ENCODE results near the gene SLC44A4.

SLC44A4 gene

DNA sequence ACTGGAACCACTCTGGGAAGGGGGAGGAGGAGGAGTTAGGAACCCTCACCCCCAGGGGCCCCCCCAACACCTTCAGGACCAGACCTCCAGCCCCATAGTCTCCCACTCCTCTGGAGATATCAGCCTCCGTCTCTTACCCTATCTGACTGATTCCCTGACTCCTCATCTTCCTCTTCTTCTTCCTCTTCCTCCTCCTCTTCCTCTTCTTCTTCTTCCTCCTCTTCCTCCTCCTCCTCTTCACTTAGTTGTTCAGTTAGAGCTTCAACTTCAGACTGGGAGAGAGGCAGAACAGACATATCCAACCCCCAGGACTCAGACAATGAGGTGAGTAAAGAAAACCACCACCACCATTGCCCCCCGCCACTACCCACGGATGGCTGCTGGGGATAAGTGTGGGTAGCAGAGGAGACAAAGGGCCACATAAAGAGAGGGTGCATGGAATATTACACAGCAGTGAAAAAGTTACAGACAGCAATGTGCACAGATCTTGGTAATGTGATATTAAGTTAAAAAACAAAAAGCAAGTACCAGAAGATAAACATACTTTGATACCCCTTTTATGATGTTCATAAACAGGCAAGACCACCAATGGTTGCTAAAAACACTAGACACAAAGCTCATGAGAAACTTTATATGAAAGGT lies 10.7 kb upstream of the SLC44A4 start:
- H3K9ac ChIP-seq (ENCODE audit: low read depth in 1 of 2, low read length in 2 of 2) = no peak overlapping the region
- no peaks in the 10 kb centered on the region for H3K27me3 ChIP-seq (ENCODE audit: control insufficient read depth in 2 of 2, insufficient read depth in 2 of 2, low read length in 2 of 2)
- no peak overlapping the region for H3K4me3 ChIP-seq (ENCODE audit: low read length in 2 of 2)
- H3K27ac ChIP-seq (ENCODE audit: low read depth in 2 of 2, low read length in 2 of 2) = no peak overlapping the region
- no peaks in the 10 kb centered on the region for H3K9me3 ChIP-seq (ENCODE audit: control insufficient read depth in 2 of 2, low read length in 2 of 2)
- H3K4me1 ChIP-seq (ENCODE audit: control insufficient read depth in 2 of 2, insufficient read depth in 2 of 2, low read length in 2 of 2) = no peaks in the 10 kb centered on the region
- H3K36me3 ChIP-seq (ENCODE audit: control insufficient read depth in 2 of 2, insufficient read depth in 2 of 2, low read length in 2 of 2) = peaks cover 39 to 54% of the 10 kb centered on the region in 2 donors

DNA sequence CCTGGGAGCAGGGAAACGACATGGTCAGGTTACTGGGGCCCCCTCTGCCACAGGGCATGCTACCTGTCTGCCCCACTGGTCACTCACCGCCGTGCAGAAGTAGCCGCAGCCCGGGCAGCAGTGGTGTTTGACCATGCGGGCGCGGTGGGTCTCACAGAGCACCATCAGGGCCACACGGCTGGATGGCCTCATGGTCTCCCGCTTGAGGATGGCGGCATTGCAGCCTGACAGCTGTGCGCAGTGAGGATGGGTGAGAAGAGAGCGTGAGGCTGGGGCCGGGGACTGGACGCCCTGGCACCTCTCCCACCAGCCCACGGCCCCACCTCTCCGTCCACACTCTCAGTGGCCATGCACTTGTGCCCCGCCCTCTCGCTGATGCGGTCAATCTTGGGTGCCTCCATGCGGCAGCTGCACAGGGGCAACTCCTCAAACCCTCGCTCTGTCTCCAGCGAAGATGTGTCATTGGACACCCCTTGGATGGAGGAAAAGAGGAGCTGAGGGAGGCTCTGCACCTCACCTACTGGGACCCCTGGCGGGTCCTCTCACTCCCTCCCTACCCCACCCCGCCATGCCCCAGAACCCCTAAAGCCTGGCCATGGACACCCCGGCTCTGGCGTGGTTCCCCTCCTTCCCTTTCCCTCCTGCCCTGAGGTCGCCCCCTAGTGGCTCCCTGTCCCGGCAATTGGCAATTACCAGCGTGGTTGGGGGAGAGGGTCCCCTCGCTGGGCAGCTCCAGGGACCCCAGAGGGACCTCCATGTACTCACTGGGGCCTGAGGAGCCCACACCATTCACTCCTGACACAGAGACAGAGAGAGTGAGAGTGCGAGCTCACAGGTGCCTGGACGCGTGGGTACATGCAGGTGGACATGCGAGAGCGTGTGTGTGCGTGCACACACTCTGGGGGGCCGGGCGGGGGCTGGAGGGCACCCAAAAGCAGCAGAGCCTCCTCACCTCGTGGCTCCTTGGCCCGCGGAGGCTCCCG lies 9.8 kb upstream of the SLC44A4 start:
- Histone ChIP-seq H3K27ac (ENCODE audit: low read depth in 2 of 2, low read length in 2 of 2) (no peak overlapping the region), H3K36me3 (ENCODE audit: control insufficient read depth in 2 of 2, insufficient read depth in 2 of 2, low read length in 2 of 2) (peaks cover 42 to 59% of the 10 kb centered on the region in 2 donors)

DNA sequence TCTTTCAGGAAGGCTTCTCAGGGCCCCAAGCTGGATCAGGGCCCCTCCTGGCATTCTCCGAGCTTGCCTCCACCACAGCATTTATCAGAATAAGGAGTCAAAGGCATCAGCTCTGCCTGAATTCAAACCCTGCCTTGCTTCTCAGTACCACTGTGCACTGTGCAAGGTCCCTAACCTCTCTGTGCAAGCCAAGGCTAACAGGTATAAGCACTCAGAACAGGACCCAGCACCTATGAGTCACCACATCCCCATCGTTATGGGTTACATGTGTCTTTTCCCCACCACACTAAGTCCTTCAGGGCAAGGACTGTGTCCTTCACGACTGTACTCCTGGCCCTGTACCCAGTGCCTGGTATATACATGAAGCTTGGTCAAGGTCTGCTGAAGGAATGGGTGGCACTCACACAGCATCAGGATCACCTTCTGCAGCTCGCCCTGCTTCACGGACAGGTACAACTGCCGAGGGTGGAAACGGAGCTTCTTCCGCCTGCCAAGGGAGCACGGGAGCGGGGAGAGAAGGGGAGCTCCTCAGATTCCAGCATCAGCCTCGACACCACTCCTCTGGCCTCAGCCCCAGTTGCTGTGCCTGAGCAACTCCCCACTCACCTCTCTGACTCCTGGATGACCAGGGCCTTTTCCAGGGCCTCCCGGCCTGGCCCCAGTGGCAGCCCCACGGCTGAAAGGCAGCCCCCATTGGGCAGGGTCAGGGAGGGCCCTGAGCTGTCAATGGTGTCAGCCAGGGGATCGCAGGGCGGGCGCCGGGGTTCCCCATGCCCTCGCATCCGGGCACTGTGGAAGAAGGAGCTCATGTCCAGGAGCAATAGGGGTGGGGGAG lies 8.6 kb upstream of the SLC44A4 start:
- Histone ChIP-seq H3K9ac (ENCODE audit: low read depth in 1 of 2, low read length in 2 of 2) (no peak overlapping the region), H3K4me1 (ENCODE audit: control insufficient read depth in 2 of 2, insufficient read depth in 2 of 2, low read length in 2 of 2) (no peaks in the 10 kb centered on the region), H3K4me3 (ENCODE audit: low read length in 2 of 2) (no peak overlapping the region), H3K9me3 (ENCODE audit: control insufficient read depth in 2 of 2, low read length in 2 of 2) (no peaks in the 10 kb centered on the region), H3K27me3 (ENCODE audit: control insufficient read depth in 2 of 2, insufficient read depth in 2 of 2, low read length in 2 of 2) (no peaks in the 10 kb centered on the region), H3K27ac (ENCODE audit: low read depth in 2 of 2, low read length in 2 of 2) (no peak overlapping the region), H3K36me3 (ENCODE audit: control insufficient read depth in 2 of 2, insufficient read depth in 2 of 2, low read length in 2 of 2) (peaks cover 50 to 61% of the 10 kb centered on the region in 2 donors)

More for the DNA sequence above, 9.8 kb upstream of the SLC44A4 start:
- Histone ChIP-seq H3K4me3 (ENCODE audit: low read length in 2 of 2) (no peak overlapping the region), H3K27me3 (ENCODE audit: control insufficient read depth in 2 of 2, insufficient read depth in 2 of 2, low read length in 2 of 2) (no peaks in the 10 kb centered on the region), H3K9me3 (ENCODE audit: control insufficient read depth in 2 of 2, low read length in 2 of 2) (no peaks in the 10 kb centered on the region), H3K4me1 (ENCODE audit: control insufficient read depth in 2 of 2, insufficient read depth in 2 of 2, low read length in 2 of 2) (no peaks in the 10 kb centered on the region), H3K9ac (ENCODE audit: low read depth in 1 of 2, low read length in 2 of 2) (no peak overlapping the region)

DNA sequence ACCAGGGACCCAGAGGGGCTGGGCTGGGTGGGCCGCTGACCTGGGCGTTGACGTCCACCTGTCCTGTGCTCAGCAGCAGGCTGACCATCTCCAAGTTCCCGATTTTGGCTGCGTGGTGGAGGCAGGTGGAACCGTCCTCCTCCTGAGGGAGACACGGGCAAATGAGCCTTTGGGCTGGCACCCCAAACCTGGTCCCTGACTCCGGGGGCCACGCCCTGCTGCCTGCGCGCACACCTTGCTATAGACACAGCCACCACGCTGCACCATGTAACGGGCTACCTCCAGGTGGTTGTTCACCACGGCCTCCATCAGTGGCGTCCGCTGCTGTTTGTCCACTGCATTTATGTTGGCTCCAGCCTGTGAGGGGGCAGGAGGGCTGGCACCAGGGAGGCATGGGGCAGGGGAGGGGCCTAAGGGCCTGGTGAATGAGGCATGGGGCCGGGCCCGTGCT lies 7.8 kb upstream of the SLC44A4 start:
- Histone ChIP-seq H3K27me3 (ENCODE audit: control insufficient read depth in 2 of 2, insufficient read depth in 2 of 2, low read length in 2 of 2) (no peaks in the 10 kb centered on the region), H3K4me3 (ENCODE audit: low read length in 2 of 2) (no peak overlapping the region), H3K9ac (ENCODE audit: low read depth in 1 of 2, low read length in 2 of 2) (no peak overlapping the region), H3K27ac (ENCODE audit: low read depth in 2 of 2, low read length in 2 of 2) (no peak overlapping the region), H3K9me3 (ENCODE audit: control insufficient read depth in 2 of 2, low read length in 2 of 2) (no peaks in the 10 kb centered on the region), H3K4me1 (ENCODE audit: control insufficient read depth in 2 of 2, insufficient read depth in 2 of 2, low read length in 2 of 2) (no peaks in the 10 kb centered on the region), H3K36me3 (ENCODE audit: control insufficient read depth in 2 of 2, insufficient read depth in 2 of 2, low read length in 2 of 2) (peaks cover 49 to 56% of the 10 kb centered on the region in 2 donors)

DNA sequence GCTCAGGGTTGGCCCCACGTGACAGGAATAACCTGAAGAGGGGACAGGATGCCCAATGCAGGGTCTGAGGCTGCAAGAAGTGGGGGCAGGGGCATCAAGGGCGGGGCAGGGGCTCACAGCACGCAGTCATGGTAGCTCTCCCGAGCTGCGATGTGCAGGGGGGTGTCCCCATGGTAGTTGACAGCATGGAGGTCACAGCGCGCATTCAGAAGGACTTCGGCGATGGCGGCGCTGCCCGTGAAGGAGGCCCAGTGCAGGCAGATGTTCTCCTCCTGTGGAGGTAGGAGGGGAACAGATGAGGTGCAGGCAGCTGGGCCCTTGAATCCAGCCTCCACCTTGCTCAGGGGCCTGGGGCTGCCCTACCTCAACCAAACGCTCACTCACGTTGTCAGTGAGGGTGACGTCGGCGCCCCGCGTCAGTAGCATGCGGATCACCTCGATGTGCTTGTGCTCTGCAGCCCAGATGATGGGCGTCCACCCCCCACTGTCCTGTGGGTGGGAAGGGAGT lies 5.8 kb upstream of the SLC44A4 start:
- no peak overlapping the region for H3K9ac ChIP-seq (ENCODE audit: low read depth in 1 of 2, low read length in 2 of 2)
- no peak overlapping the region for H3K4me3 ChIP-seq (ENCODE audit: low read length in 2 of 2)
- H3K9me3 ChIP-seq (ENCODE audit: control insufficient read depth in 2 of 2, low read length in 2 of 2) = no peaks in the 10 kb centered on the region
- H3K4me1 ChIP-seq (ENCODE audit: control insufficient read depth in 2 of 2, insufficient read depth in 2 of 2, low read length in 2 of 2) = peaks cover 2 to 10% of the 10 kb centered on the region in 2 donors
- no peak overlapping the region for H3K27ac ChIP-seq (ENCODE audit: low read depth in 2 of 2, low read length in 2 of 2)
- H3K27me3 ChIP-seq (ENCODE audit: control insufficient read depth in 2 of 2, insufficient read depth in 2 of 2, low read length in 2 of 2) = no peaks in the 10 kb centered on the region
- H3K36me3 ChIP-seq (ENCODE audit: control insufficient read depth in 2 of 2, insufficient read depth in 2 of 2, low read length in 2 of 2) = peaks cover 59 to 69% of the 10 kb centered on the region in 2 donors

DNA sequence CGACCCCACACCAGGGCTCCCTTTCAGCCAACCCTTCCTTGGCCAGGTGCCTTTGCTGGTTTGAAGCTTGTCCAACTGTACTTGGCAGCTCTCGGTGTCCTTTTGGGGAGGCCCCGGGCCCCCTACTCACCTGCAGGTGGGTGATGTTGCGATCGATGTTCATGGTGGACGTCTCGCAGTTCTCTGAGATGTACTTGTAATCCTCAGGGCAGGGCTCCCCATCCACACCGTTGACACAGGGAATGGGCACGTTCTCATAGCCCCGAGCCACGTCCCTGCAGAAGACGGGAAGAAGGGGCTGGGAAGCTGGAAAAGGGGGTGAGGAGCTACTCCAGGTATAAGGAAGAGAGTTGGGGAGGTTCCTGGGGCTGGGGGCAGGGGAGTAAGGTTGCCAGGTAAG lies 4.9 kb upstream of the SLC44A4 start:
- H3K4me3 ChIP-seq (ENCODE audit: low read length in 2 of 2) = no peak overlapping the region
- H3K27me3 ChIP-seq (ENCODE audit: control insufficient read depth in 2 of 2, insufficient read depth in 2 of 2, low read length in 2 of 2) = no peaks in the 10 kb centered on the region
- no peak overlapping the region for H3K9ac ChIP-seq (ENCODE audit: low read depth in 1 of 2, low read length in 2 of 2)
- H3K9me3 ChIP-seq (ENCODE audit: control insufficient read depth in 2 of 2, low read length in 2 of 2) = no peaks in the 10 kb centered on the region
- H3K4me1 ChIP-seq (ENCODE audit: control insufficient read depth in 2 of 2, insufficient read depth in 2 of 2, low read length in 2 of 2) = peaks cover 8 to 15% of the 10 kb centered on the region in 2 donors
- H3K27ac ChIP-seq (ENCODE audit: low read depth in 2 of 2, low read length in 2 of 2) = no peak overlapping the region
- peaks cover 54 to 63% of the 10 kb centered on the region in 2 donors for H3K36me3 ChIP-seq (ENCODE audit: control insufficient read depth in 2 of 2, insufficient read depth in 2 of 2, low read length in 2 of 2)

DNA sequence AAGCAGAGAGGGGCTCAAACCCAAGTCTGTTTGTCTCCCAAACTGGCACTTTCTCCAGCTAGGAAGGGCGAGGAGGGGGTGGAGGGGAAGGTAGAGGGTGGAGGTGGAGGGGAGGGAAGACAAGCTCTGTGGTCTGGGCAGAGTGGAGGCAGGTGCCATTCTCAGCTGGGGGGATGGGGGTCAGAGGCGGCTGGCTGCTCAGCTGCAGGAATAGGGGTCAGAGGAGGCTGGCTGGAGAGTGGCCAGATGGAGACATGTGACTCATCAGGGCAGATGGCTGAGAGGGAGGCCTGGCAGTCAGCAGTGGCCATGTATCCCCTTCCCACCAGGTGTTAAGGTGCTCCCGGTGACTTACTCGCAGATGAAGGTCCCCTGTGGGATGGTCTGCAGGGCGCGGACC lies 3.5 kb upstream of the SLC44A4 start:
- Histone ChIP-seq H3K4me3 (ENCODE audit: low read length in 2 of 2) (no peak overlapping the region), H3K9me3 (ENCODE audit: control insufficient read depth in 2 of 2, low read length in 2 of 2) (no peaks in the 10 kb centered on the region), H3K36me3 (ENCODE audit: control insufficient read depth in 2 of 2, insufficient read depth in 2 of 2, low read length in 2 of 2) (peaks cover 44 to 52% of the 10 kb centered on the region in 2 donors), H3K27ac (ENCODE audit: low read depth in 2 of 2, low read length in 2 of 2) (no peak overlapping the region), H3K27me3 (ENCODE audit: control insufficient read depth in 2 of 2, insufficient read depth in 2 of 2, low read length in 2 of 2) (no peaks in the 10 kb centered on the region), H3K9ac (ENCODE audit: low read depth in 1 of 2, low read length in 2 of 2) (no peak overlapping the region), H3K4me1 (ENCODE audit: control insufficient read depth in 2 of 2, insufficient read depth in 2 of 2, low read length in 2 of 2) (peaks cover 9 to 15% of the 10 kb centered on the region in 2 donors)

DNA sequence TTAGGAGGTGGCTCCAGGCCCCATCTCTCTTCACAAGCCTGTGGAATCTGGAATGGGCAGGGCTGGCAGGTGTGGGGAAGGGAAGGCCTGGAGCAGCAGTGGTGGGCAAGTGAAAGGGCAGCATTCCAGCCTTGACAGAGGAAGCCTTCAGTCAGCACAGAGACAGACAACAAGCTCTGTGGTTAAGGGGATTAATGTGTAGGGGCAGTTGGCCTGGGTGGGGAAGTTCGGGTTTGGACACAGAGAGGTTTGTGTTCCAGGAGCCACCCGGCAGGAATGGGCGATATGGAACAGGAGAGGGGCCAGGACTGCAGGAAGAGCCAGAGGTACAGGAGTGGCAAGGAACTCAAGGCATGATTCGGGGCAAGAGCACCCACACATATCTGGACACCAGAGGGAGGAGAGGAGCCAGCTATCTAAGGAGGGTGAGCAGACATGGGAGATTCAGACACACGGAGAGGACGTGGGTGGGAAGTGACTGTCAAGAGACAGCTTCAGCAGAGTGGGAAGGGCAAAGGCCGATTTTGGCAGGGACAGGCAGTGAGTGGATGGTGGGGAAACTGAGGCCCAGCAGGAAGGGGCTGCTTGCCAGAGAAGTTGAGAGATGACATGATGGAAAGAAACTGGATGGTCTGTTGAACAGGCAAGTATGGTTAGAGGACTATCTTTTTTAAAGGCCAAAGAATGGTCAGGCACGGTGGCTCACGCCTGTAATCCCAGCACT lies 2.5 kb upstream of the SLC44A4 start:
- no peaks in the 10 kb centered on the region for H3K9me3 ChIP-seq (ENCODE audit: control insufficient read depth in 2 of 2, low read length in 2 of 2)
- peaks cover 38 to 43% of the 10 kb centered on the region in 2 donors for H3K36me3 ChIP-seq (ENCODE audit: control insufficient read depth in 2 of 2, insufficient read depth in 2 of 2, low read length in 2 of 2)
- no peak overlapping the region for H3K27ac ChIP-seq (ENCODE audit: low read depth in 2 of 2, low read length in 2 of 2)
- peaks cover 15 to 24% of the 10 kb centered on the region in 2 donors for H3K4me1 ChIP-seq (ENCODE audit: control insufficient read depth in 2 of 2, insufficient read depth in 2 of 2, low read length in 2 of 2)
- H3K27me3 ChIP-seq (ENCODE audit: control insufficient read depth in 2 of 2, insufficient read depth in 2 of 2, low read length in 2 of 2) = no peaks in the 10 kb centered on the region
- no peak overlapping the region for H3K9ac ChIP-seq (ENCODE audit: low read depth in 1 of 2, low read length in 2 of 2)
- no peak overlapping the region for H3K4me3 ChIP-seq (ENCODE audit: low read length in 2 of 2)

DNA sequence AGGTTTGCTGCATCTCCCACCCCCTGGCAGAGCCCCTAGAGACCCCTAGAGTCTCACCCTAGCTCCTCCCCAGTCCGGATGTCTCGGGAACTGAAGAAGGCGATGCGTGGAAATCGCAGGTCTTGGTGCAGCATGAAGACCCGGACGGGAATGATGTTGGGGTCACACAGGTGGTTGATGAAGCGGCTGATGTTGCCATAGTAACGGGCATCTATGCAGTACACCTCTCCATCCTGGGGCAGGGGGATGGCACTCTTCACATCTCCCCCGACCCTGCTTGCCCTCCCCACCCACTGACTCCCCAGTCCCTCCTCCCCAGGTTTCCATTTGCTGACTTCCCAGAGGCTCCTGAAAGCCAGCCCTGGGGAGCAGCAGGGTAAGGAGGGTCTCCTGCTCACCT lies 1.8 kb upstream of the SLC44A4 start:
- Histone ChIP-seq H3K4me1 (ENCODE audit: control insufficient read depth in 2 of 2, insufficient read depth in 2 of 2, low read length in 2 of 2) (peaks cover 19 to 30% of the 10 kb centered on the region in 2 donors), H3K36me3 (ENCODE audit: control insufficient read depth in 2 of 2, insufficient read depth in 2 of 2, low read length in 2 of 2) (peaks cover 42 to 47% of the 10 kb centered on the region in 2 donors), H3K27ac (ENCODE audit: low read depth in 2 of 2, low read length in 2 of 2) (no peak overlapping the region), H3K9me3 (ENCODE audit: control insufficient read depth in 2 of 2, low read length in 2 of 2) (no peaks in the 10 kb centered on the region), H3K27me3 (ENCODE audit: control insufficient read depth in 2 of 2, insufficient read depth in 2 of 2, low read length in 2 of 2) (no peaks in the 10 kb centered on the region), H3K9ac (ENCODE audit: low read depth in 1 of 2, low read length in 2 of 2) (no peak overlapping the region), H3K4me3 (ENCODE audit: low read length in 2 of 2) (no peak overlapping the region)
